GM20431 (cell line): Measurements from ENCODE around the gene KCNJ18.
"Not testable (repeated sequence)": the region's sequence is repeated elsewhere in the genome, so short reads cannot be mapped to it uniquely, and the experiment has no call there.

Source experiments
- in situ Hi-C: fragments of 300-500 bp; cut with MseI, MboI; formaldehyde crosslinking; loops from one replicate; pipeline ENCODE4 v1.15.0; 2020; ENCODE audit warnings: low sequenced_read_pairs; ENCODE audit not compliant: unreplicated experiment

Gene KCNJ18

DNA sequence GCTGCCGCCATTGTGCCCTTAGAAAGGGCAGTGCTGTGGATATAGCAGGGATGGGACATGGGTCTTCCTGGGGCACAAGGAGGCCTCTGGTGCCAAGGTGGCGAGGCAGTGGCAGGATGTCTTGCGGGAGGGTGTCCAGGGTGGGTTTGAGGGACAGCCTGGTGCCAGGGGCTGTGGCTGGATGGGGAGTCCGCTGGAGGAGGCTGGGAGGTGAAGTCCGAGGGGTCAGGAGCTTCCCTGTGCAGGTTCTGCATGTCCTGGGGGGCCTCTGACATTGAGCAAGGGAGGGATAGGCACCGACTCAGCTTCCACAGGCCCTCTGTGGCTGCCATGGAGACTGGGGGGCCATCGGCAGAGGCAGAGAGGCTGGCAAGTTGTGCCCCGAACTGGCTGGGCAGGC, 9.7 kb downstream of the KCNJ18 start:
- in situ Hi-C loops, result loop anchor here (10.0 kb wide), 1 partner anchor 277 kb away; no protein-coding TSS in a partner anchor

DNA sequence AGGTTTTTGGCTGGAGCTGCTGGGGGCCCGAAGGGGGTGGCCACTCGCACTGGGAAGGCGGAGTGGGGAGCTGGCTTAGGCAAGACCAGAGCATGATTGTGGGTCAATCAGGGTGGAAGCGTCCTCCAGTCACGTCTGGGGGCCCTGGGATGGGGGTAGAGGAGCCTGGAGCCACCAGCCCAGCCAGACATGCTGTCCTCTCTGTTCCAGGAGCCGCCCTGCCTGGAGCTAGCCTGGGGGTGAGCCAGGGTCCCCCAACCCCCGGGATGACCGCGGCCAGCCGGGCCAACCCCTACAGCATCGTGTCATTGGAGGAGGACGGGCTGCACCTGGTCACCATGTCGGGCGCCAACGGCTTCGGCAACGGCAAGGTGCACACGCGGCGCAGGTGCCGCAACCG, 10.2 kb downstream of the KCNJ18 start:
- in situ Hi-C loops, result loop anchor here (10.0 kb wide), 1 partner anchor 278 kb away; no protein-coding TSS in a partner anchor

DNA sequence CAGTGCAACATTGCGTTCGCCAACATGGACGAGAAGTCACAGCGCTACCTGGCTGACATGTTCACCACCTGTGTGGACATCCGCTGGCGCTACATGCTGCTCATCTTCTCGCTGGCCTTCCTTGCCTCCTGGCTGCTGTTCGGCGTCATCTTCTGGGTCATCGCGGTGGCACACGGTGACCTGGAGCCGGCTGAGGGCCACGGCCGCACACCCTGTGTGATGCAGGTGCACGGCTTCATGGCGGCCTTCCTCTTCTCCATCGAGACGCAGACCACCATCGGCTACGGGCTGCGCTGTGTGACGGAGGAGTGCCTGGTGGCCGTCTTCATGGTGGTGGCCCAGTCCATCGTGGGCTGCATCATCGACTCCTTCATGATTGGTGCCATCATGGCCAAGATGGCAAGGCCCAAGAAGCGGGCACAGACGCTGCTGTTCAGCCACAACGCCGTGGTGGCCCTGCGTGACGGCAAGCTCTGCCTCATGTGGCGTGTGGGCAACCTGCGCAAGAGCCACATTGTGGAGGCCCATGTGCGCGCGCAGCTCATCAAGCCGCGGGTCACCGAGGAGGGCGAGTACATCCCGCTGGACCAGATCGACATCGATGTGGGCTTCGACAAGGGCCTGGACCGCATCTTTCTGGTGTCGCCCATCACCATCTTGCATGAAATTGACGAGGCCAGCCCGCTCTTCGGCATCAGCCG, 10.8 kb downstream of the KCNJ18 start:
- in situ Hi-C loops, result loop anchor here (10.0 kb wide), 1 partner anchor 278 kb away; no protein-coding TSS in a partner anchor

DNA sequence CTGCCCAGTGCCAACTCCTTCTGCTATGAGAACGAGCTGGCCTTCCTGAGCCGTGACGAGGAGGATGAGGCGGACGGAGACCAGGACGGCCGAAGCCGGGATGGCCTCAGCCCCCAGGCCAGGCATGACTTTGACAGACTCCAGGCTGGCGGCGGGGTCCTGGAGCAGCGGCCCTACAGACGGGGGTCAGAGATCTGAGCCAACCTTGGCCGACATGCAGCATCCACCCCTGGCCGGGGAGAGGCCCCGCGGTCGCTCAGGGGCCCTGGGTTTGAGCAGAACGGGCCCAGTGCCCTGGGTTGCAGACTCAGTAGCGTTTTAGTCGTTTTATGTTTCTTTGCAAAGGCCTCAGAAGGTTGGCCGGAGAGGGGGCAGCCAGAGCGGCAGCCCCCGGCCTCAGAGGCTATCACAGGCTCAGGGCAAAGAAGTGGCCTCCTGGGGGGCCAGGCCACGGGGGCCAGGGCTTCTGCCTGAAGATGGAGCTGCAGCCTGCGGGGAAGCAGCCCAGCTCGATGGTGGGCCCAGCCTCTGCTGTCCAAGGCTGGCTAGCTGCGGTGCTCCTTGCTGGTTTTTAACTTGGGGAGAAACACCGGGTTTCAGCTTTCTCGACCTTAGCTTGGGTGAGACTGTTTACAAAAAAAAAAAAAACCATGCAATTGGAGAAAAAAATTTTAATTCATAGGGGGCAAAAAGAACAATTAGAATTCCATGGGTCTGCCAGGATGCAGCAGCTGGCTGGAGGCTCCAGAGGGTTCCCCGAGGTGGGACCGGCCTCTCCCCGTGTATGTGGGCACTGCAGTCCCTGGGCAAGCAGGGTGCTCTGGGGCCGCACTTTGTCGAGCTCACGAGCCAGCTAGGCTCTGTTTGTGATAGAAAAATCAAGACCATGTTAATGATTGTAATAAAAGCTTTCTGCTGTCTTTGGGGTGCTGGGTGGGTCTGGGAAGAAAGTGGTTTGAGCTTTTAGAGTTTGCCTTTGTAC, 11.9 kb downstream of the KCNJ18 start:
- in situ Hi-C loops, result loop anchor here (10.0 kb wide), 1 partner anchor 279 kb away; no protein-coding TSS in a partner anchor

DNA sequence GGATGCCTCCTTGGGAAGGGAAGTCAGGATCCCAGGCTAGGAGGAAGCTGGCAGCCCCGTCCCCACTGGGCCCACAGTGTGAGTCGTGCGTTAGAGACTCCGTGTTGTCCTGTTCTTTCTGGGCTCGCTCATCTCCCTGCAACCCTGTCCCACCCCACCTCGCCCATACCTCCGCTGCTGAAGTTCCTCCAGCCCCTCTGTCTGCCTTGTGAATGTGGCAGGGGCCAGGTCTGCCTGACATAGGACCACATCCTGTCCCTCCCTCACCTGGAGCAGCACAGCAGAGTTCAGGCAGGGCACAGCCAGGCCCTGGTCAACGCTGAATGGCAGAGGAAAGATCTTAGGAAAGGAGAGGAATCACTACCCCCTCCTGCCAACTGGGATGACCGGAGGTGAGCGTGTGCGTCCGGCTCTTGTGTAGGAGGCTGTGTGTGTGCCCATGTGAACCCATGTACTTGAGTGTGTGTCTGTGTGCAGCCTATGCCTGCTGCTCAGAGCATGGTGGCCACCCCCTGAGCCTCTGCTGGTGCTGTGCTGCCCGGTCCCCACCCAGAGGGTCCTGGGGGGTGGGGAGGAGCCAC, 12.8 kb downstream of the KCNJ18 start:
- in situ Hi-C loops, result loop anchor here (10.0 kb wide), 1 partner anchor 280 kb away; no protein-coding TSS in a partner anchor

DNA sequence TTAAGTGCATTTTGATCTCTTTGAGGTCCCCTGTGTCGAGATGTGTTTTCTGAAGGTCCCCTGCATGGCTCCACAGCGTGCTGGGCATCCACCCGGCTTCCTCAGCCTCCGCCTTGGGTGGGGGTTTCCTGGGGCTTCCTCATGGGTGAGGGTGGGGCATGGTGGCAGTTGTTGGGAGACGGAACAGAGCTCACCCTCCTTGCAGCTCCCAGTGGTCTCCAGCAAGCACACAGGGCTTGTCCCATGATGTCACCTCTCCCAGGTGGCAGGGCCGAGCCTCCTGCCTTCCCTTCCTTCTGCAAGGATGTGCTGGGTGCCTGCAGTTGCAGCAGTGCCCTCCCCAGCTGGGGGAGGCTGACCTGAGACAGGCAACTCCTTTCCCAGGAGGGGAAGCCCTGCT, 13.4 kb downstream of the KCNJ18 start:
- in situ Hi-C loops, result loop anchor here (10.0 kb wide), 1 partner anchor 281 kb away; no protein-coding TSS in a partner anchor

DNA sequence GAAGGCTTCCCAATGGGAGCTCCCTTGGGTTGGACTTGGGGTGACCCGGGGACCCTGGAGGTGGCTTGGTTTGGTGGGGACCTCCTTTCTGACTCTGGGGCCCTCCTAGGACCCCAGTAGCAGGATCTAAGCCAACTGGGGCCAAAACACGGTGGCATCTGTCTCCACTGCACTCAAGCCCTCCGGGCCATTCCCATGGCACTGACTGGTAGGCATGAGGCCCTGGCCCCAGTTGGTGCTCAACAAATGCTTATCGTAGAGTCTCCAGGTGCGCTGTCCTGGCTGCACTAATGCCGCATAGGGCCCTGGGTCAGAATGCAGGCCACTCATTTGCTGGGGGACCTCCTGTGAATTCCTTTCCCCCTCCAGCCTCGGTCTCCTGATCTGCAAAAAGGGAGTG, 14.2 kb downstream of the KCNJ18 start:
- in situ Hi-C loops, result loop anchor here (10.0 kb wide), 1 partner anchor 282 kb away; no protein-coding TSS in a partner anchor

DNA sequence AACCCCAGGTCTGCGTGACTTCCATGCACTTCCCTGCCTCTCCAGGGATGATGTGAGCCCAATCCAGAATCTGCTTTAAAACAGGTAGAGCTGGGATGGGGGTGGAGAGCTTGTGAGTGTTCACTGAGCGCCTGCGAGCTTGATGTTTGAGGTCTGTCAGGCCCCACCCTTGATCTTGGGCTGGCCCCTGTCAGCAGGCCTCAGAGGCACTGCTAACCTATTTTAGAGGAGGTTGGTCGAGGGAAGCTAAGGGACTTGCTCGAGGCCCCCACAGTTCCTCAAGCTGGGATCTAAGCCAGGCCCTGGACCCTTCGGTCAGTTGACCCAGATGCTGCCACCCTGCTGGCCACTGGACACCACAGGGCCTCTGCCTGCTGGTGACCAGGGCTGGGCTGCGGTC, 14.8 kb downstream of the KCNJ18 start:
- in situ Hi-C loops, result loop anchor here (10.0 kb wide), 1 partner anchor 282 kb away; no protein-coding TSS in a partner anchor

DNA sequence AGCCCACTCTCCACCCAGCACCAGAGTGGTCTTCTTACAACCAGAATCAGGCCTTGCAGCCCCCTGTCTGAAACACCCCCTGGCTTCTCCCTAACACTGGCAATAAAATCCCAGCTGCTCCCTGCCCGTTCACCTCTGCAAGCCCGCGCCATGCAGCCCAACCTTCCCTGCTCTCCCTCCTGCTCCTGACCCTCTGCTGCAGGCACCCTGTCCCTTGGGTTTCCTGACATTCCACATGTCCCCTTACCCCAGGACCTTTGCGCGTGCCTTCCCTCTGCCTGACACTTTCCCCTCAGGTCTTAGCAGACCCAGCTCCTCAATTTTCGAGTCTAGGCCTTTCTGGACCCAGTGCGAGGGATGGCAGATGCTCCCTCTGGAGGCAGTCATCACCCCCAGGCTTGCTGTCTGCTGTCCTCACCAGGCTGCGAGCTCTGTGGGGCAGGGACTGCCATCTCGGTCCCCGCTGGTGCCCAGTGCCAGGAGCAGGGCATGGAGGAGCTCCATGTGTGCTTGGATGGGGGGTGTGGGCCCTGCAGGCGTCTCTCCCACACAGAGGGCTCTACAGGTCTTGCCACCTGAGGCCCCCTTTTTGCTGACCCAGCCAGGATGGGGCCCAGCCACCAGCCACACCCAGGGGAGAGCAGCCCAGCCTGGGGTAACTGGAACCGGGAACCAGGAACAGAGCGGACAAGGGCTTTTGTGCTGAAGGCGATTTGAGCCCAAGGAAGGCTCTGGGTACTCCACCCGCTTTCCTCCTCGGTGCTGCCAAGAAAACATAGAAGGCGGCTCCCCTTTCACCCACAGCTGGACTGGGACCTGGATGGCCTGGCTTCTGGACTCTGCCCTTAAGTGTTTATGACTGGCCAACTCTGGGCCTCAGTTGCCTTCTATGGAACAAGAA, 15.6 kb downstream of the KCNJ18 start:
- in situ Hi-C loops, result loop anchor here (10.0 kb wide), 1 partner anchor 283 kb away; no protein-coding TSS in a partner anchor

DNA sequence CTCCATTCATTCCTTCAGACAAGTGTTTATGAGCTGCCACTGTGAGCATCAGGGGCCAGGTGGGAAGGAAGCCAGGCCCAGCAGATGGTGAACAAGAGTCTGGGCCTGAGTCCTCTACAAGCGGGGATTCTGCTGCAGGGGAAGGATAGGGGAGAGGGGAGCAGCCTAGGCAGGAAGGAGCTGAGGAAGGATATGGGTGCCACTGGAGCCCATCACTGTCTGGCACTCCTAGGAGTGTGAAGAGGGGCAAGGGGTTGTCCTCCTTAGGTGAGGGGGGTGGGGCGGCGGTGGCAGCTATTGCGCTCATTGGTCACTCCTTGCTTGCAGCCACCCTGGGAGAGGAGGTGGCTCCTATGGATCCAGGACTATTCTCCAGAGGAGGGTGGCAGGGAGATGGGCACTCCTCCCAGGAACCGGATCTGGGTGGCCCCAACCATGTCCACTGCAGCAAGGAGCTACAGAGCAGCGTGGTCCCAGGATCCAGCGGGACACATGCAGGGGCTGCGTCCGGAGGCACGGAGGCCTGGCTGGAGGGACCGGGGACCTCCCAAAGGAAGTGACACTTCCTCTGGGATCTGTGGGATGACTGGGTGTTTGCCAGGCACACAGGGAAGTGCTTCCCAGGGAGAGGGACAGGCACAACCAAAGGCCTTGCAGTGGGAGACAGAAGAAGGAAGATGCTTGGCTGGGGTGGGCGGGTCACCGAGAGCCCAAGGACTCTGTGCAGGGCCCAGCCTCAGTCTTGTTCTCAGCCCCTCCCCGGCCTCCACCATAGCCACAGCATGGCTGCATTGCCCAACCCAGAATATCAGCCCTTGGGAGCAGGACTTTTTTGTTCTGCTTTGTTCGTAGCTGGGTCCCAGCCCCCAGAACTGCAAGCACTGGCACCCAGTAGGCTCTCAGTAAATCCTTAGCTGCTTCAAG, 16.6 kb downstream of the KCNJ18 start:
- in situ Hi-C loops, result loop anchor here (10.0 kb wide), 1 partner anchor 284 kb away; no protein-coding TSS in a partner anchor

DNA sequence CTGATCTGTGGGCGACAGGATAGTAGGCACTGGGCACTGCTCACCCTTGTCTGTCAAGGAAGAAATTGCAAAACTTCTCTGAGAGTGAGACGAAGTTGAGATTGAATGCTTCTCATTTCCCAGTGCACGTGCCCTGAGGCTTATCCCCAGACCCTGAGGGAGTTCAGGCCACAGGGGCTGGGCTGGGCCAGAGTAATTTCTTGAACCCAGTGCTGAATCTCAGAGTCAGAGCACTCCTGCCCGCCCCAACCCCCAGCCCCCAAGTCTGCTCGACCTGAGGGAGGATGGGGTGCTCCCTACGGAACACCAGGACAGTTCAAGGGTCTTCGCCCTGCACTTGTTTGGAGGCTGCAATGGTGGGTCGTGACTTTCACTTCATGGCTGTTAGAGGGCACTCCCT, 17.7 kb downstream of the KCNJ18 start:
- in situ Hi-C loops, result loop anchor here (10.0 kb wide), 1 partner anchor 285 kb away; no protein-coding TSS in a partner anchor

DNA sequence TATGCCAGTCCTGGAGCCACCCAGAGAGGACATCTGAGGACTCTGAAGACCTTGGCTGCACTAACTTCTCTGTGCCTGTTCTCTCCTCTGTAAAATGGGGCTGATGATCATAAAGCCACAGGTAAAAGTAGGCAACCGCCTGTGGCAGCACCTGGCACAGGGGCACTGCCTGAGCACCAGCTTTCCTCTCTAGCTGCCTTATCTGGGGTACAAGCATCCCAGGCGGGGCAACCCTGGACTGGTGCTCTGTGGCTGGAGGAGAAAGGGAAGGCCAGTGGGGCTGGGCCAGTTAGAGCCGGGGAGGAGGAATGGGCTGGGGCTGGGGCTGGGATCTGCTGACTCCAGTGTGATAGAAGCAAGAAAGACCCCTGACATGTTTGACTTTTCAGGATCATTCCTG, 18.2 kb downstream of the KCNJ18 start:
- in situ Hi-C loops, result not testable (repeated sequence)

DNA sequence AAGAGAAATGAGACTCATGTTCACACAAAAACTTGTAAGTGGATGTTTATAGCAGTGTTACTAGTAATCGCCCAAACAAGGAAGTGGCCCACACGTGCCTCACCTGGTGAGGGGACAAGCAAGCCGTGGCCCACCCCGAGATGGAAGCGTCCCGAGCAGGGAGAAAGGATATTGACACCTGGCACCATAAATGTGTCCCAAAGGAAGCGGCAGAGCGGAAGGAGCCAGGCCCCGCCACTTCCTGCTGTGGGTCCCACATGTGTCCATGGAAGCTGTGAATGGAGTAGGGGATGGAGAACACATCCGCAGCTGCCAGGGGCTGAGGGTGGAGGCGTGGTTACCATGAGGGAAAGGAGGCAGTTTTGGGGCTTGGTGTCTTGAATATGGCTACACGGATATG, 18.9 kb downstream of the KCNJ18 start:
- in situ Hi-C loops, result no loop called here

DNA sequence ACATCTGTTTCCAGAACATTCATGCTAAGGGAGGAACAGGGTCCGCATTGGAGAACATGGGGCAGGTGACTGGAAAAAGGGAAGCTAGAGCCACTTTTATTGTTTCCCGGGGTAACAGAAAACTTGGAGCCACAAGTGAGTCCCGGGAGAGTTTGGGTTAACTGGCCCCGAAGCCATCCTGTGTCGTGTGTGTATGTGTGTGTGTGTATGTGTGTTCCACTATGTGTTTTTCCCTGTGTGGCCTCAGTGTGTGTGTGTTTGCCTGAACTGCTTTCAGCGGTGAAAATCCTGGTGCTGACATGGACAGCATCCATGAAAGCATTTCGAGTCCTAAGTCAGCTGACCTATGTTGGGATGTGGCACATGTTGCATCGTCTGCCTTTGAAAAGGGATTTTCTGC, 20.7 kb downstream of the KCNJ18 start:
- in situ Hi-C loops, result not testable (repeated sequence)

DNA sequence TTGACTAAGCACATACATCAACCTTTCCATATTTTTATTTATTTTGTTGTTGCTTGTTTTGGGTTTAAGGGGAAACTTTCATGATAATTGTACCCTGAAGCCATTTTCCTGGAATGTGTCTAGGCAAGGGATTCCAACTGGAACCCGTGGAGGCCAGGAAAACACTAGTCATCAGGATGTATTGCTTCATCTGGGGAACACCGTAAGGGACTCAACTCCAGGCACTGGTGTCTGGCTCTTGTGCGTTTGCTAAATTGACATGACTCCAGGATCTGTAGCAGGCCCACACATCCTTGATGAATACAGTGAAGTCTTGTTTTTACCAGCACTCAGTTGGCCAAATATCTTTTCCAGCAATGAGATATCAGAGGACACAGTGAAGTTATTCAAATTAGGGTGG, 21.3 kb downstream of the KCNJ18 start:
- in situ Hi-C loops, result not testable (repeated sequence)

DNA sequence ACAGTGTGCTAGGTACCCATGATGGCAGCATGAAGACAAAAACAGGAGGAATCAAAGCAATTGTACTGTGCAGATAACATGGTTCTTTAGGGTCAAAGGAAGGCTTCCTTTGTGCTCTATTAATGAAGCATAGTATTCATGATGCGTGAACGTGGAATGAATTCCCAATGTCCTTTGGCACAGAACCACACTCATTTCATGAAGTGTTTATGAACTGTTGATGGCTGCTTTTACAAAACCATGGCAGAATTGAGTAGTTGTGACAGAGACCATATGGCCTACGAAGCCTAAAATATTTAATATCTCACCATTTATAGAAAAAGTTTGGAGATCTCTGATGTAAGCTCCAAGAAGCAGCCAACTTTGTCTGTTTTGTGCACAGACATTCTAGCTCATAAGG, 22.4 kb downstream of the KCNJ18 start:
- in situ Hi-C loops, result not testable (repeated sequence)

DNA sequence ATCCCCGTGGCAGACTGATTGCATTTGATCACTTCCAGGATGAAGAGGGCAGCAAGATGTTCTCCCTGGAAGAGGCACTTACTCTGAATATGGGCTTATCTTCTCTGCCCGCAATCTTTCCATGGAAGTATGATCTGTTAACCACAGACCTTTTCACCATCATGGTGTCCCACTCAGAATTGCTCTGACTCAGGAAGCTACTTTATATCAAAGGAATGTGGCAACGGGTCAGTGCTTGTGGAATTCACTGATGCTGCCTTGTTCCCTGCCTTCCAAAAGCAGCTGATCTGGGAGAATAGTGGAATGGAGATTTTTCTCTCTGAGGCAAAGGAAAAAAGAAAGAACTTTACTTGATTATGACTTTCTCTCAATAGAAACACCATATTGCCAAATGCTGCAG, 23.6 kb downstream of the KCNJ18 start:
- in situ Hi-C loops, result not testable (repeated sequence)

DNA sequence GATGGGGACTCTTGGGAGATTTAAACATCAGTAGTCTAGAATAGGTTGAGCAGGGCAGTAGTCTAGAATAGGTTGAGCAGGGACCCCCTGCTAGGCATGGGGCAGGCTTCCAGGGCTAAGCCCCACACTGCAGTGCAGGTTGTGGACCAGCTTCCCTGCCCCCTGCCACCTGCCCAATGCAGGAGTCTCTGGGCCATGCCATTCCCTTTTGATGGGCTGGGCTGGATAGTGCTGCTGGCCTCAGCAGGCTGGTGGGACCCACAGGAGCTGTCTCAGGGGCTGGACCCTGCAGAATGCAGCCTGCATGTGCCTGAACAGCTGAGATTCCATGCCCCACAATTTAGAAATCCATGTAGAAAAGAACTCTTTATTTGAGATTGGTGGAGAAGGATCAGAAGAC, 26.6 kb downstream of the KCNJ18 start:
- in situ Hi-C loops, result not testable (repeated sequence)
